HG02943 (cell line): ENCODE results near the gene FEM1C.

Experiments
- ATAC-seq: cut with Tn5 transposase; IDR thresholded peaks from one replicate; pipeline ENCODE4 v1.9.1; 2021; ENCODE audit warnings: mild to moderate bottlenecking, low read depth, moderate library complexity; ENCODE audit not compliant: unreplicated experiment

Gene FEM1C

GRCh38 chr5:115558388-115558956, 13.9 kb upstream of the FEM1C start:
- no peak for ATAC-seq

DNA sequence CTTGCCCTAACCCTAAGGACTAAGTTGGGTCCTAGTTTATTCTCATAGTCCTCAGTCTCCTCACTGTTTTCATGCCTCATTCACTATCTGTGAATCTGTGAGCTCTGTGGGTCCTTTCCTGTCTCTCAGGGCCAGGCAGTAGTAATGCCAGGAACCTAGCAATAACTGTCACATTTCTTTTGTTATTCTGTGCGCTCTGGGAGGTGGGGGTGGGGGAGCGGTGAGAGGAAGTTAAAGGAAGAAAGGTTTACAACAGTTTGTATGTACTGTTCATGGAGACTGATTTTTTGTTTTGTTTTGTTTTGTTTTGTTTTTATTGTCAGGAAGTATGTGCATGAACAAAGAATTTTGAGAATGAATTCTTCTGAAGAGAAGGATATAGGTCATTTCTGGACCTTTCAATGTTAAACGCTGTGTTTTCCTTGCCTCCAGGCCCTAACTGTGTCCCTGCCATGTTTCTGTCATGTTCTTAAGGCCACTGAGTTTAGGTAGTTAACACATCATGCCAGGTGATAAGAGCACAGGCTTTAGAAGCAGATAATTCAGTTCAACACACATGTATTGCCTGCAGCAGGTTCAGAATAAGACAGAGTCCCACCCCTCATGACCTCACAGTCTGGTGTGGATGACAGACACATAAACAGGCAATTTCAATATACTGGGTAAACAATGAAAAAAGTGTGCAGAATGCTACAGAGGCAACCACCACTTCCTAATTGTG, 13.3 kb upstream of the FEM1C start:
- no peak for ATAC-seq

GRCh38 chr5:115556276-115556675, 11.7 kb upstream of the FEM1C start:
- no peak for ATAC-seq

DNA sequence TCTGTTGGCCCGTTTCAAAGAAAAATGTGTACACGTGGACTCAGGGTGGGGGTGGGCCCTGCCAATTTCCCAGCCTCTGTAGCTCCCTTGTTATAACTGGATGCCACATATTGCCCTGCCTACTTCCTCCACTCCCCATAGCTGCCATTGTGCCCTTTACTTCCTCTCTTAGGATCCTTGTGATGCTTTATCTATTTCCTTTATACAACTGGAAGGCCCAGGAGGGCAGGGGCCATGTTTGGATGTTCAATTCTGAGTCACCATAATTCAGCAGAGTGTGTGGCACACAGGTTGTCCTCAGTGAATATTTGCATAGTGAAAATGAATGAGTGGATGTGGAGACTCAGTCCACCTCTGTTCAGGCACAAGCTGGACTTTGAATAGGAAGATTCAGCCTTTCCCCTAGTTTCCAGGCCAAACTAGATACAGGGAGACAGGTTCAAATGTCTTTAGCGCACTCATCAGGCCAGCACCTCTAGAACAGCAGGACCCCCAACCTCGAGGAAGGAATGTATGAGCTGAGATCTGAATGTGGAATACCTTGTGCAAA, 10.6 kb upstream of the FEM1C start:
- ATAC-seq: no peak

- no peak for ATAC-seq
These were observed 8.5 kb upstream of the FEM1C start for GRCh38 chr5:115553082-115553481.

DNA sequence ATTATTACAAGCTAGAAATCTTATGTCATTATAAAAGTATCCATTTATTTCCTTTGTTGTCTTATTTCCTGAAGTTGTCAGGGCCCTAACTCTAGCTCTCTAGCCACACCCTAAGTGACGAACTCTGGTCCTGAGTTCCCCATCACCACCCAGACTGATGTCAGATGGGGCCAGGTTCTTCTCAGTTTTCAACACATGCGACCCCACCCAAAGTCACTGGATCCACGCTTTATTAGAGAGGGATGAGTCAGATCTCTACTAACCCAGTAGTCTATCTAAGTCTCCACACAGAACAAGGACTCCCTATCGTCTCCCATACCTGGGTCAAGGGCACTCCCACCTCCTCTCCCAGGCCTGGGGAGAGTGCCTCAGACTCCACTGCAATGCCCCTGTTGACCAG, 6.8 kb upstream of the FEM1C start:
- no peak for ATAC-seq

- no peak for ATAC-seq
These were observed 4.6 kb upstream of the FEM1C start for GRCh38 chr5:115549154-115549553.

- no peak for ATAC-seq
These were observed 4.1 kb upstream of the FEM1C start for GRCh38 chr5:115548683-115549082.

GRCh38 chr5:115545351-115545882, 842 bp upstream of the FEM1C start:
- ATAC-seq: no peak

DNA sequence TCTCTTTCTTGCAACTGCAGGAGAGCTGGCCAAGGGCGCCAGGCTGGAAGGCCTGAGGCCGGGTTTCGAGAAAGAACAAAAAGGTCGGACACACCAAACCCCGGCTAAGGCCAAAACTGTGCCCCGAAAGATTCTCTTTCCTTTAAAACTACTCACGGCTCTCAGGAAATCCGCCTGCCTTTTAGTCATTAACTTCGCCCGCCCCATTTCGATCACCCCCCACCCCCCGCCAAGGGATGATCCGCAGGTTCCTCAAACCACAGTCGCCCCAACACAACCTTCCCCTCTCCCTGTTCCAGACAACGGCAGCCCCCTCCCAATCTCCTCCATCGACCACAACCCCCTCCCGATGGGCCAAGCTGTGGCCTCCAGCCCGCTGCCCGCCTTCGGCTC, 536 bp downstream of the FEM1C start:
- ATAC-seq: peak; percentile 23

GRCh38 chr5:115543365-115544042, 1.1 kb downstream of the FEM1C start:
- peak; percentile 47 for ATAC-seq

DNA sequence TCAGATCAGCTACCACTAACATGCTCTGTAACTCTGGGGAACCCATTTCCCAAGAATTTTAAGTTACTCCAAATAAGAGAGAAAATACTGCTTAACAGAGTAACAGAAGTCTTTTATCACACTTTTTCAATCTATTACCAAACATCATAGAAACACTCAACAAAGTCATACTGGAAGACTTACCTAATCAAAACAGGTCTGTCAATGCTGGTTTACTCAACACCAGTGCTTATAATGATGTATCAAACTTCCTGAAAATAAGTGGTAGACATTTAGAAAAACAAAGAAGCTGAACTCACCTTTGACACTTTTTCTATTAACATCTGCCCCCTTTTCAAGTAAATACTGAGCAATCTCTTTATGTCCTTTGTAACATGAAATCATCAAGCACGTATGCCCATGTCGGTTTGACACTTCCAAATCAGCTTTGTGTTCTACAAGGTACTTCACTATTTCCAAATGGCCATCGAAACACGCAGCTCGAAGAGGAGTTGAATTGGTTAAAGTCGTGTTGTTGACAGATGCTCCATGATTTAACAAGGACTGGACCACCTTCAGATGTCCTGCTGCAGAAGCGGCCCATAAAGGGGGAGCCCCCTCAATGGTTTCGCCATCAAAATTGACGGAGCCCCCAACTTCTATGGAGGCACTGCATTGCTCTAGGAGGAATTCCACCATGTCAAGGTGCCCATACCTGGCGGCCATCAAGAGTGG, 1.8 kb downstream of the FEM1C start:
- no peak for ATAC-seq

- ATAC-seq: no peak
These were observed 2.5 kb downstream of the FEM1C start for GRCh38 chr5:115542086-115542485.

GRCh38 chr5:115541611-115542010, 3.0 kb downstream of the FEM1C start:
- ATAC-seq: no peak

- no peak for ATAC-seq
These were observed 9.0 kb downstream of the FEM1C start for GRCh38 chr5:115535479-115536035.

DNA sequence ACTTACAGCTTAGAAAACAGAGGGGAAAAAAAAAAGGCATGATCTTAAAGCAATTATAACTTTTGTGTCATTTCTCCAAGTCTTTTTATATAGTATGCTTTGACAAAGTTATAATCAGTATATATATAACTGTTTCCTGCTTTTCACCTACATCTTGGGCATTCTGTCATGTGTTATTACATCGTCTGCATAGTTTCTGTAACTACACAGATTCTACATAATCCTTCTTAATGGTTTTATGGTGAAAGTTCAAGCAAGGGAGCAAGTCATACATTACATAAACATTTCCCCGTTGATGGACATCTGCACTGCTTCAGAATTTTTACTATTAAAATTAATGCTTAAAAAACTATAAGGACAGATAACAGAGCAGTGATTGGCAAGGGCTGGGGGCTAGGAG, 12.1 kb downstream of the FEM1C start:
- ATAC-seq: no peak

DNA sequence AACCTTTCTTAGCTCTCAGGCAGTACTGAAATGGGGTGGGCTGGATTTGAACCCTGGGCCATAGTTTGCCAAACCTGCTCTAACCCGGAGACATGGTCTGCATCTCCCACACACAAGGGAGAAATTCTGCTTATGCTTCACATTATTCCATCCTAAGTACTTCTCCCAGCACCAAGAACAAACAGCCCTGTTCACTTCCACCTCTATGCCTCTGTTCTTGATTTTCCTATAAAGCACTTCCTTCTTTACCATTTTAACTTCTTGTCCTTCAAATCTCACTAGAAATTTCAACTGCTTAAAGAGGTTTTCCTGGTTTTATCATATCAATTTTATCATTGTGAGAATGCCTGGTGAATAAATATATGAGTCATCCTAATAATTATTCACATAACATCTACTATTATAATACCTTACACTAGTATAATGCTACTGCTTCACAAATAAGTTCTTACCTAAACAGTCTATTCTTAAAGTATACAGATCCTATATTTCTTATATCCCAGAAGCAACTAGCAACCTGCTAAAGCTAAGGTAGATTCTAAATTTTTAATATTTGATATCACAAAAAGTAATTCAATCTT, 12.7 kb downstream of the FEM1C start:
- no peak for ATAC-seq

- no peak for ATAC-seq
These were observed 13.2 kb downstream of the FEM1C start for GRCh38 chr5:115531380-115531779.

DNA sequence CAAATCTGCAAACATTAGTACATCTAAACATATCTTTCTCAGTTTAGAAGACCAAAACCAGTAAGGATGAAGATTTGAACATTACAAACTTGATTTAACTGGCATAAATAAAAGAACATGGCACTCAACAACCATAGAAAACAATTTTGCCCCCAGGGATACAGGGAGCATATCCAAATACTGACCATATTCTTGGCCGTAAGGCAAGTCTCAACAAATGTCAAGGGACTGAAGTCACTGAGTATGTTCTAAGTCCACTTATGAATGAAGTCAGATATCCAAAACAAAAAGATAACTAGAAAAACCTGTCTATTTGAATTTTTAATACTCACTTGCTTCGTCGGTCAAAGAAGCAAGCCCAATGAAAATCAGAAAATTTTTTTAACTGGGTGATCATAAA, 14.1 kb downstream of the FEM1C start:
- no peak for ATAC-seq

DNA sequence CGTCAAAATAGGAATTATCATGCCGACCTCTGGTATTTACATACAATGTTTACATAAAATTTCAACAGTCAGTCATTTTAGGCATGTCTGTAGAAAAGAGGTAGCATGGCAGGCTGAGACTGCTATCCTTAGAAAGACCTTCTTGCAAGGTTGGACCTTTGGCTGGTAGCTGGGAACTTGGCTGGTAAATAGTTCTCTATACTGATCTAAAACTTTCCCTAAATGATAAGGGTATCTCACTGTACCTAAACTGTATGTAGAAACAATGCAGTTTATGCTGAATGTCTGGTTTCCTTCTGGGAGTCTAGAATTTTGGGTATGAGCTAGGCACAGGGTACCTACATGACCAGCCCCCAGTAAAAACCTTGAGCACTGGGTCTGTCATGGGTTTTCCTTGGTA, 18.0 kb downstream of the FEM1C start:
- no peak for ATAC-seq
